ENCODE data around the gene UNCX.

UNCX gene

DNA sequence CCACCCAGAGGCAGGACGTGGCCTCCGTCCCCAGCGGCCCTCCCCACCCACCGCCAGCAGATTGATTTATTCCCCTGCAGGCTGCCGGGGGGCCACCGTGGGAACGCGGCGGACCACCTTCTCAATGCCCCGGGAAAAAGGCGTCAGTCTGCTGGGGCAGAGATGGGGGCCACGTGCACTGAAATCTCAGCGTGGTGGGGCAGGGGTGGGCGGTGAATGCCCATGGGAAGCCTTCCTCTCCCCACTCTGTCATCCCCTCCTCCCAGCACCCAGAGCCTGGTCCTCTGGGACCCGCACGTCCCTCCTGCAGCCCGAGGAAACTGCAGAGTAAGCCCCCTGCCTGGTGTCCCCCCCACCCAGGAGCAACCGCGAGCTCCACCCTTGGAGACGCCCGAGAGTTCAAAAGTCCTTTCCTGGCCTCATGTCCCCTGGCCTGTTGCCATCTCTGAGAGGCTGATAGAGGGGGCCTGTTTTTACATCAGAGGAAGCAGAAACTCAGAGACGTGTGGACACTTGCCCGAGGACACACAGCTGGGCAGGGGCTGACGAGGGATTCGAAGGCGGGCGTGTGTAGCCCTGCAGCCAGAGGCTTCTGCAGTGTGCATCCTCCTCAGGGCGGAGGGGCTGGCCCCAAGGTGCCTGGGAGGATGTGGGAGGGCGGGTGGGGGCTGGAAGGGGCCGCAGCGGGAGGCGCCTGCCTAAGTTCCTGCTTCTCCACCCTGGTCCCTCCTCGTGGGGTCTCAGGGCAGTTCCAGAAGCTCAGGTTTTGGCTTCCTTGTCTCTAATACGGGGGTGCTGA lies 21.8 kb downstream of the UNCX start:
- H3K4me3 ChIP-seq (ENCODE audit: low read length): no peak overlapping the region
- no peak overlapping the region for H3K4me2 ChIP-seq (ENCODE audit: low read length)
- no peaks in the 10 kb centered on the region for H3K4me1 ChIP-seq (ENCODE audit: control insufficient read depth, low read length)
- no peaks in the 10 kb centered on the region for H3K36me3 ChIP-seq (ENCODE audit: control insufficient read depth, low read length)
- H4K20me1 ChIP-seq (ENCODE audit: control insufficient read depth, insufficient read depth, low read depth, low read length): no peaks in the 10 kb centered on the region
- H3K27ac ChIP-seq (ENCODE audit: low read depth, low read length): no peak overlapping the region
- H3K27me3 ChIP-seq (ENCODE audit: control insufficient read depth, low read length): 0 out of 2 replicates have a peak, but pooled peaks cover 2% of the 10 kb centered on the region
- TF ChIP-seq EZH2phosphoT487 (IDR thresholded peaks at IDR 0.05; ENCODE audit: borderline replicate concordance, low read length): no peak
- H3K9me2 ChIP-seq (replicated peaks; ENCODE audit: control insufficient read depth, low read length): no peaks in the 10 kb centered on the region
- no peaks in the 10 kb centered on the region for H3F3A ChIP-seq (ENCODE audit: control insufficient read depth, insufficient read depth)
- no peaks in the 10 kb centered on the region for H3K9me3 ChIP-seq (ENCODE audit: control insufficient read depth, insufficient read depth, low read length)
- no peaks in the 10 kb centered on the region for H3K79me2 ChIP-seq (ENCODE audit: control insufficient read depth, low read length)

DNA sequence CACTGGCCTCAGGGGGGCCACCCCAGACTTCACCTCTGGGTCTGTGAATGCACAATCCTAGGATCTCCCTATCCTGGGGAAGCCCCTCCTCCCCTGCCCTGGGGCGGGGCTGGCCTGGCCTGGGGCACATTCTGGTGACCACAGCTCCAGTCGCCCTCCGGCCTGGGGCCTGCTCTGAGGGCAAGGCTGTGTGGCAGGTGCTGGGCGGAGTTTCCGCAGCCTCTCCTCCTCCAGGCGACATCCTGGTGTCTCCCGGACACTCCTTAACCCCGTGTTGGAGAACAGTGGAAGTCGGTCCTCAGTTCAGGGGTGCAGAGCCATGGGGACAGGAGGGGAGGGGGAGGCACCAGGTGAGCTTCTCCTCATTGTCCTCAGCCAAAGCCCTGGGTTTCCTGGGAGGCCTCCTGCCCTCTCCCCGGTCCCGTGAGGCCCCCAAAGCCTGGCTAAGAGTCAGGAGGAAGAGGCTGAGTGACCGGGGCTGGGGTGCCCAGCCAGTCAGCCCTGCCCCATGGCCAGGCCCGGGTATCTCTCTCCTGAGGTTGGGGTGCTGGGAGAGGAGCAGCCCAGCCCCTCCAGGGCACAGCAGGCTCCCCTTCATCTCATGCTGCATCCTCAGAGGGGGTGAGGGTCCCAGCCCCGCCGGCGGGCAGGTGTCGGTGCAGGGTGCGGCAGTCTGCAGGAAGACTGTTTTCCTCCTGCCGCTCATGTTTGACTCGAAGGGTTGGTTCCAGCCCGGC lies 22.6 kb downstream of the UNCX start:
- no peaks in the 10 kb centered on the region for H3K79me2 ChIP-seq (ENCODE audit: control insufficient read depth, low read length)
- no peak overlapping the region for H3K4me3 ChIP-seq (ENCODE audit: low read length)
- TF ChIP-seq, protein P1, sequence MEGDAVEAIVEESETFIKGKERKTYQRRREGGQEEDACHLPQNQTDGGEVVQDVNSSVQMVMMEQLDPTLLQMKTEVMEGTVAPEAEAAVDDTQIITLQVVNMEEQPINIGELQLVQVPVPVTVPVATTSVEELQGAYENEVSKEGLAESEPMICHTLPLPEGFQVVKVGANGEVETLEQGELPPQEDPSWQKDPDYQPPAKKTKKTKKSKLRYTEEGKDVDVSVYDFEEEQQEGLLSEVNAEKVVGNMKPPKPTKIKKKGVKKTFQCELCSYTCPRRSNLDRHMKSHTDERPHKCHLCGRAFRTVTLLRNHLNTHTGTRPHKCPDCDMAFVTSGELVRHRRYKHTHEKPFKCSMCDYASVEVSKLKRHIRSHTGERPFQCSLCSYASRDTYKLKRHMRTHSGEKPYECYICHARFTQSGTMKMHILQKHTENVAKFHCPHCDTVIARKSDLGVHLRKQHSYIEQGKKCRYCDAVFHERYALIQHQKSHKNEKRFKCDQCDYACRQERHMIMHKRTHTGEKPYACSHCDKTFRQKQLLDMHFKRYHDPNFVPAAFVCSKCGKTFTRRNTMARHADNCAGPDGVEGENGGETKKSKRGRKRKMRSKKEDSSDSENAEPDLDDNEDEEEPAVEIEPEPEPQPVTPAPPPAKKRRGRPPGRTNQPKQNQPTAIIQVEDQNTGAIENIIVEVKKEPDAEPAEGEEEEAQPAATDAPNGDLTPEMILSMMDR (IDR thresholded peaks at IDR 0.05; ENCODE audit: low read depth, low read length, poor library complexity, severe bottlenecking): no peak
- TF ChIP-seq EZH2phosphoT487 (IDR thresholded peaks at IDR 0.05; ENCODE audit: borderline replicate concordance, low read length): no peak
- H3K27ac ChIP-seq (ENCODE audit: low read depth, low read length): no peak overlapping the region
- no peaks in the 10 kb centered on the region for H3K4me1 ChIP-seq (ENCODE audit: control insufficient read depth, low read length)
- H4K20me1 ChIP-seq (ENCODE audit: control insufficient read depth, insufficient read depth, low read depth, low read length): no peaks in the 10 kb centered on the region
- no peaks in the 10 kb centered on the region for H3K36me3 ChIP-seq (ENCODE audit: control insufficient read depth, low read length)
- H3K9me3 ChIP-seq (ENCODE audit: control insufficient read depth, insufficient read depth, low read length): no peaks in the 10 kb centered on the region
- no peak overlapping the region for H3K4me2 ChIP-seq (ENCODE audit: low read length)
- H3F3A ChIP-seq (ENCODE audit: control insufficient read depth, insufficient read depth): no peaks in the 10 kb centered on the region
- no peaks in the 10 kb centered on the region for H3K9me2 ChIP-seq (replicated peaks; ENCODE audit: control insufficient read depth, low read length)
- H3K27me3 ChIP-seq (ENCODE audit: control insufficient read depth, low read length): 0 out of 2 replicates have a peak, but pooled peaks cover 2% of the 10 kb centered on the region

GRCh38 chr7:1255817-1256340 lies 23.2 kb downstream of the UNCX start:
- no peaks in the 10 kb centered on the region for H3K79me2 ChIP-seq (ENCODE audit: control insufficient read depth, low read length)
- 0 out of 2 replicates have a peak, but pooled peaks cover 2% of the 10 kb centered on the region for H3K27me3 ChIP-seq (ENCODE audit: control insufficient read depth, low read length)
- no peaks in the 10 kb centered on the region for H3K4me1 ChIP-seq (ENCODE audit: control insufficient read depth, low read length)
- no peaks in the 10 kb centered on the region for H3K9me3 ChIP-seq (ENCODE audit: control insufficient read depth, insufficient read depth, low read length)
- no peak overlapping the region for H3K4me3 ChIP-seq (ENCODE audit: low read length)
- no peaks in the 10 kb centered on the region for H3K9me2 ChIP-seq (replicated peaks; ENCODE audit: control insufficient read depth, low read length)
- H3K36me3 ChIP-seq (ENCODE audit: control insufficient read depth, low read length): no peaks in the 10 kb centered on the region
- H3F3A ChIP-seq (ENCODE audit: control insufficient read depth, insufficient read depth): no peaks in the 10 kb centered on the region
- no peaks in the 10 kb centered on the region for H4K20me1 ChIP-seq (ENCODE audit: control insufficient read depth, insufficient read depth, low read depth, low read length)
- no peak overlapping the region for H3K4me2 ChIP-seq (ENCODE audit: low read length)
- H3K27ac ChIP-seq (ENCODE audit: low read depth, low read length): no peak overlapping the region
- TF ChIP-seq, protein P1 (IDR thresholded peaks at IDR 0.05; ENCODE audit: low read depth, low read length, poor library complexity, severe bottlenecking): no peak
- TF ChIP-seq EZH2phosphoT487 (IDR thresholded peaks at IDR 0.05; ENCODE audit: borderline replicate concordance, low read length): no peak

Data from DOHH2 (cell line).